Parathyroid adenoma (tissue), 2 donors: ENCODE measurements around the gene PRKRIP1.
"Not testable (repeated sequence)": the region's sequence is repeated elsewhere in the genome, so short reads cannot be mapped to it uniquely, and the experiment has no call there.

Experiments
- H2AFZ ChIP-seq: fragments of 300-600 bp; sonication (generic); one replicate; pipeline ENCODE4 v1.7.0; 2017; ENCODE audit warnings: antibody characterized with exemption, mild to moderate bottlenecking
- H3K27ac ChIP-seq: fragments of 300-600 bp; sonication (generic); one replicate; pipeline ENCODE4 v1.7.0; 2017
- H3K27me3 ChIP-seq: fragments of 300-600 bp; sonication (generic); one replicate; pipeline ENCODE4 v1.7.0; 2017; ENCODE audit warnings: low read length; ENCODE audit not compliant: control insufficient read depth, insufficient read depth
- H3K36me3 ChIP-seq: fragments of 300-600 bp; sonication (generic); one replicate; pipeline ENCODE4 v1.7.0; 2017; ENCODE audit warnings: low read length; ENCODE audit not compliant: control insufficient read depth, insufficient read depth
- H3K4me1 ChIP-seq: fragments of 300-600 bp; sonication (generic); one replicate; pipeline ENCODE4 v1.7.0; 2017; ENCODE audit warnings: control low read depth
- H3K4me2 ChIP-seq: fragments of 300-600 bp; sonication (generic); one replicate; pipeline ENCODE4 v1.7.0; 2017; ENCODE audit warnings: low read length
- H3K4me3 ChIP-seq: fragments of 300-600 bp; sonication (generic); one replicate; pipeline ENCODE4 v1.7.0; 2017; ENCODE audit warnings: low read depth, low read length
- H3K79me2 ChIP-seq: fragments of 300-600 bp; sonication (generic); one replicate; pipeline ENCODE4 v1.7.0; 2017; ENCODE audit warnings: control low read depth
- H3K9ac ChIP-seq: fragments of 300-600 bp; sonication (generic); one replicate; pipeline ENCODE4 v1.7.0; 2017; ENCODE audit warnings: mild to moderate bottlenecking
- H3K9me3 ChIP-seq: fragments of 300-600 bp; sonication (generic); one replicate; pipeline ENCODE4 v1.7.0; 2017; ENCODE audit warnings: low read length; ENCODE audit not compliant: control insufficient read depth
- TF ChIP-seq, protein P1 (sequence below): fragments of 300-600 bp; sonication (generic); IDR thresholded peaks from one replicate; pipeline ENCODE4 v1.7.0; 2017; ENCODE audit warnings: antibody characterized with exemption, mild to moderate bottlenecking
- donor health status: primary hyperparathyroidism.

PRKRIP1 gene

DNA sequence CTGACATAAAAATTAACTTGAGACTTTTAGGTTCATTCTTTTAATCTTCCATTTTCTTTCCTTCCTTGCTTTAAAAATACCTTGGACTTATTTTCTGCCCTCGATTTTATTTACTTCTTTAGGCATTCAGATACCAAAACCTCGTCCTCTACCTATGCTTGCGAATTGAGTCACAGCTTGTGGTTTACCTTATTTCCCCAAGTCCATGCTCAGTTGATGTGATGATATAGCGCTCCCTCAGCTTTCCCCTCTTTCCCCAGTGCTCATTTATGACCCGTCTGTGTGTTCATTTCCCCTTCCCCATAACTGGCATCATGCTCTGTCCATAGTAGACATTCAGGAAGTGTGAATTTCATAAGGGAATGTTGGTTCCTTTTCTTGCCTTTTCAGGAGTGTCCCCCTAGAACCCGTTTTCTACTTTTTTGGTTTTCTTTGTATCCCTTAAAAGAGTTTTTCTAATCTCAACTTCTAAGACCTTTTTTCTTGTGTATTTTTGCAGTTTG lies 19.1 kb upstream of the PRKRIP1 start:
- H3K79me2 ChIP-seq: peaks cover 10% of the 10 kb centered on the region
- H3K4me2 ChIP-seq: no peak overlapping the region
- H2AFZ ChIP-seq: no peak overlapping the region
- no peaks in the 10 kb centered on the region for H3K4me1 ChIP-seq
- no peak overlapping the region for H3K27ac ChIP-seq
- TF ChIP-seq, protein P1, sequence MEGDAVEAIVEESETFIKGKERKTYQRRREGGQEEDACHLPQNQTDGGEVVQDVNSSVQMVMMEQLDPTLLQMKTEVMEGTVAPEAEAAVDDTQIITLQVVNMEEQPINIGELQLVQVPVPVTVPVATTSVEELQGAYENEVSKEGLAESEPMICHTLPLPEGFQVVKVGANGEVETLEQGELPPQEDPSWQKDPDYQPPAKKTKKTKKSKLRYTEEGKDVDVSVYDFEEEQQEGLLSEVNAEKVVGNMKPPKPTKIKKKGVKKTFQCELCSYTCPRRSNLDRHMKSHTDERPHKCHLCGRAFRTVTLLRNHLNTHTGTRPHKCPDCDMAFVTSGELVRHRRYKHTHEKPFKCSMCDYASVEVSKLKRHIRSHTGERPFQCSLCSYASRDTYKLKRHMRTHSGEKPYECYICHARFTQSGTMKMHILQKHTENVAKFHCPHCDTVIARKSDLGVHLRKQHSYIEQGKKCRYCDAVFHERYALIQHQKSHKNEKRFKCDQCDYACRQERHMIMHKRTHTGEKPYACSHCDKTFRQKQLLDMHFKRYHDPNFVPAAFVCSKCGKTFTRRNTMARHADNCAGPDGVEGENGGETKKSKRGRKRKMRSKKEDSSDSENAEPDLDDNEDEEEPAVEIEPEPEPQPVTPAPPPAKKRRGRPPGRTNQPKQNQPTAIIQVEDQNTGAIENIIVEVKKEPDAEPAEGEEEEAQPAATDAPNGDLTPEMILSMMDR: no peak
- H3K9ac ChIP-seq: no peak overlapping the region
- H3K27me3 ChIP-seq: no peaks in the 10 kb centered on the region
- H3K4me3 ChIP-seq: no peak overlapping the region
- no peaks in the 10 kb centered on the region for H3K36me3 ChIP-seq
- H3K9me3 ChIP-seq: no peaks in the 10 kb centered on the region

DNA sequence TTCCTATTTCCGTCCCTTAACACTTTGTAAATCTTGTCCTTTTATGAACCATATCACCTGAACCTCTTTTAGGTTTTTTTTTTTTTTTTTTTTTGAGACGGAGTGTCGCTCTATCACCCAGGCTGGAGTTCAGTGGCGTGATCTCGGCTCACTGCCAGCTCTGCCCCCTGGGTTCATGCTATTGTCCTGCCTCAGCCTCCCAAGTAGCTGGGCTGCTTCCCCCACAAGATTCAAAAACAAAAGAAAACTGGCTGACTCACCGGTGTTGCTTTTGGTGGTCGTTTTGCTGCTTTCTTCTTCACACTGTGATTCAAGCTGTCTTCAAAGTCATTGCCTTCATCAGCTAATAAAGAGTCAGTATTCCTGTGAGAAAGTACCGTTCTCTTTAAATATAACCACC lies 15.3 kb upstream of the PRKRIP1 start:
- not testable (repeated sequence) for H2AFZ ChIP-seq

DNA sequence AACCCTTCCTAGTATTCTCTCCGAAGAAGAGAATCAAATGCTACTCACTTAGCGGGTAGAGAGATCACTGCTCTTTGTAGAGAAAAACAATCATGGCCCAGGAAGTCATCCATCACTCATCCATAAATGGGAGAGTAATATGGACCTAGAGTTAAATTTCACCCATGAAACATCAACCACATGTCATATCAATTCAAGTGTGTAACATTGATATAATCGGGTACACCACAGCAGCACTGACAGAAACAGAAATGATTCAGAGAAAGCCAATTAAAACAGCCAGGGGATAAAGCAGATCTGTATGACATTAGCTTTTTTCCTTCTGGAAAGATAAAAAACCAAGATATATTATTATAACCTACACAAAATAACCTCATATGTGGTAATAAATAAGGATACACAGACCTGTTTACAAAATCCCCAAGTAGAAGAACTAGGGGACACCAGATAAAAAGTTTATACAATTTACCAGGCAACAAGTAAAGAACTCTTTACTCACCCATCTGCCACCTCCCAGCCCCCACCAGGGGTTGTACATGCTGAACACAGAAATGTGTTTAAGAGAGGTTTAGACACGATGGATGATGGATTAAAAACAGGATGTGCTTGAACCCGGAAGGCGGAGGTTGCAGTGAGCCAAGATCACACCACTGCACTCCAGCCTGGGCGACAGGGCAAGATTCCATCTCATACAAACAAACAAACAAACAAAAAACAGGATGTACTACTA lies 14.3 kb upstream of the PRKRIP1 start:
- not testable (repeated sequence) for H3K36me3 ChIP-seq, H3K9me3 ChIP-seq, H3K27me3 ChIP-seq, H3K79me2 ChIP-seq, H2AFZ ChIP-seq, H3K4me1 ChIP-seq, H3K27ac ChIP-seq, H3K4me2 ChIP-seq, H3K4me3 ChIP-seq, H3K9ac ChIP-seq

More for the DNA sequence above, 15.3 kb upstream of the PRKRIP1 start:
- H3K4me1 ChIP-seq, H3K79me2 ChIP-seq, H3K9ac ChIP-seq, H3K9me3 ChIP-seq, H3K27ac ChIP-seq, H3K36me3 ChIP-seq, H3K4me2 ChIP-seq, H3K27me3 ChIP-seq, H3K4me3 ChIP-seq: not testable (repeated sequence)

DNA sequence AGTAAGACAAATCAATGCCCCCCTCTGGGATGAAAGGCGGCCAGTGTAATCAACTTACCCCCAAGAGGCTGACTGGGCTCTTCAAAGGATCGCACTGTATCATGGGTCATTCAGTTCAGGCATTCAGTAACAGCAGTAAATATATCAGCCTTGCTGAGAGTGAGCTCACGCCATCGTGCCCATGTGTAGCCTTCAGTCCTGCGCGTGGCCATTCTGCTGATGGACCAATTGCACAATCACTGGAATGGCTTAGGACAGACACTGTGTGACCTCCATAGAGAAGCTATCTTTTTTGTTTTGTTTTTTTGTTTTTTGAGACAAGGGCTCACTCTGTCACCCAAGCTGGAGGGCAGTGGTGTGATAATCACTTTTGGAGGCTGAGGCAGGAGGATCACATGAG lies 9.1 kb upstream of the PRKRIP1 start:
- TF ChIP-seq, protein P1: no peak

DNA sequence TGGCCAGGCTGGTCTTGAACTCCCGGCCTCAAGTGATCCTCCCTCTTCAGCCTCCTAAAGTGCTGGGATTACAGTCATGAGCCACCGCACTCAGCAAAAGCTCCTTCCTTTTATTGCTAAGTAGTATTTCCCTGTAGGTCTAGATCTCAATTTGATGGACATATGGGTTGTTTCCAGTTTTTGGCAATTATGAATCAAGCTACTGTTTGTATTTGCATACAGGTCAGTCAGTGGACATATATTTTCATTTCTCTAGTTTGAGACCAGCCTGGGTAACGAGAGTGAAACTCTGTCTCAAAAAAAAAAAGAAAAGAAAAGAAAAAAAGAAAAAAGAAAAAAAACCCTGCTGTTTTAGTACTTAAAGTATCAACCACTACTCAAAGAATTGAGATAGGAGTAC lies 6.4 kb upstream of the PRKRIP1 start:
- Histone ChIP-seq H3K9ac (no peak overlapping the region), H3K4me3 (no peak overlapping the region), H3K4me2 (no peak overlapping the region)

More for the DNA sequence above, 9.1 kb upstream of the PRKRIP1 start:
- Histone ChIP-seq H3K9me3 (no peaks in the 10 kb centered on the region), H3K27me3 (no peaks in the 10 kb centered on the region), H3K79me2 (no peaks in the 10 kb centered on the region), H3K4me1 (no peaks in the 10 kb centered on the region), H3K9ac (no peak overlapping the region), H3K4me2 (no peak overlapping the region), H3K36me3 (no peaks in the 10 kb centered on the region), H2AFZ (no peak overlapping the region), H3K4me3 (no peak overlapping the region), H3K27ac (no peak overlapping the region)

More for the DNA sequence above, 6.4 kb upstream of the PRKRIP1 start:
- no peaks in the 10 kb centered on the region for H3K36me3 ChIP-seq
- H3K79me2 ChIP-seq: no peaks in the 10 kb centered on the region
- no peaks in the 10 kb centered on the region for H3K27me3 ChIP-seq
- TF ChIP-seq, protein P1: no peak
- no peak overlapping the region for H2AFZ ChIP-seq
- H3K4me1 ChIP-seq: no peaks in the 10 kb centered on the region
- no peak overlapping the region for H3K27ac ChIP-seq
- no peaks in the 10 kb centered on the region for H3K9me3 ChIP-seq
